Activated T-helper 1 cell treated with anti-CD3 and anti-CD28 coated beads, Interleukin-12 subunit alpha, Interleukin-12 subunit beta, Interleukin-2, Interleukin-4 antibody, amounts not matched to agents 30 ng/mL and 10 ng/mL and 1 ng/mL, durations not matched to agents 14 hours and 24 hours and 36 hours (primary cell): ENCODE results near the gene TCAF1. TPM values are rescaled to one million over a fixed set of nuclear protein-coding genes. Genes with fewer than 3 reads are reported as not detected.
A peak's percentile ranks its signal among the peaks of the same experiment; 100 is the strongest.

Experiments used
- DNase-seq: peaks from one replicate; pipeline ENCODE4 v3.0.0; 2021; ENCODE audit warnings: low spot score
- H3K27ac Mint-ChIP-seq: one replicate; pipeline ENCODE4 v1.8.0; 2021; ENCODE audit warnings: mild to moderate bottlenecking, mixed read lengths
- H3K27me3 Mint-ChIP-seq: one replicate; pipeline ENCODE4 v1.8.0; 2022; ENCODE audit warnings: mild to moderate bottlenecking, moderate library complexity, mixed read lengths; ENCODE audit not compliant: insufficient read depth
- H3K36me3 Mint-ChIP-seq: one replicate; pipeline ENCODE4 v1.8.0; 2021; ENCODE audit warnings: low read depth, mixed read lengths
- H3K4me1 Mint-ChIP-seq: one replicate; pipeline ENCODE4 v1.8.0; 2021; ENCODE audit warnings: low read depth, mixed read lengths
- H3K4me3 Mint-ChIP-seq: one replicate; pipeline ENCODE4 v1.8.0; 2021; ENCODE audit warnings: mild to moderate bottlenecking, moderate library complexity, mixed read lengths
- H3K9me3 Mint-ChIP-seq: one replicate; pipeline ENCODE4 v1.8.0; 2021; ENCODE audit warnings: mixed read lengths
- intact Hi-C: fragments of 100-400 bp; cut with micrococcal nuclease; formaldehyde crosslinking; loops from one replicate; pipeline ENCODE4 v1.15.1; 2024
- total RNA-seq: library from RNA; stranded (reverse); gene quantifications from 2 replicates; pipeline ENCODE4 v1.2.3, GENCODE V29; 2022

TCAF1 gene
- total RNA-seq, 1 donor from 2014 or later: 13.1 TPM

DNA sequence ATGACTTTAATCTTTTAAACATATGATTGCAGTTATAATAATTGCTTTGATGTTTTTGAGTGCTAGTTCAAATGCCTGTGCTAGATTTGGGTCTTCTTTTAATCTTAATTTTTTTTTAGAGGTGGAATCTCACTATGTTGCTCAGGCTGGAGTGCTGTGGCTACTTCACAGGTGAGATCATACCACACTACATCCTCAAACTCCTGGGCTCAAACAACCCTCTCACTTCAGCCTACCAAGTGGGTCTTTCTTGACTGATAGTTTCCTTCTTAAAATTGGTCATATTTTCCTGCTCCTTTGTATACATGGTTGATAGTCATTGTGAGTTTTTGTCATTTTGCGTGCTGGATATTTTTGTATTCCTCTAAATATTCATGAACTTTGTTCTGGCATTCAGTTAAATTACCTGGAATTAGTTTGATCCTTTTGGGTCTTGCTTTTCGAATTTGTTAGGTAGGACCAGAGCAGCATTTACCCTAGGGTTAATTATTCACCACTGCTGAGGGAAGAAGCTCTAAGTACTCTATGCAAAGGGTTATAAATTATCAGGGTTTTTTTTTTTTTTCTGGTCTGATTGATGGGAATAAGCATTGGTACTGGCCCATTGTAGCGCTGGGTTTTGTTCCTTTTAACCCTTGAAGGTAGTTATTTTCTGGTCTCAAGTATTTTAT lies 12.1 kb upstream of the TCAF1 start:
- DNase-seq: no peak
- Mint-ChIP-seq H3K27ac (no peak overlapping the region), H3K4me1 (peaks cover 11% of the 10 kb centered on the region), H3K36me3 (no peaks in the 10 kb centered on the region), H3K9me3 (no peaks in the 10 kb centered on the region), H3K27me3 (peaks cover 17% of the 10 kb centered on the region), H3K4me3 (no peak overlapping the region)
- intact Hi-C loops: no loop called here

DNA sequence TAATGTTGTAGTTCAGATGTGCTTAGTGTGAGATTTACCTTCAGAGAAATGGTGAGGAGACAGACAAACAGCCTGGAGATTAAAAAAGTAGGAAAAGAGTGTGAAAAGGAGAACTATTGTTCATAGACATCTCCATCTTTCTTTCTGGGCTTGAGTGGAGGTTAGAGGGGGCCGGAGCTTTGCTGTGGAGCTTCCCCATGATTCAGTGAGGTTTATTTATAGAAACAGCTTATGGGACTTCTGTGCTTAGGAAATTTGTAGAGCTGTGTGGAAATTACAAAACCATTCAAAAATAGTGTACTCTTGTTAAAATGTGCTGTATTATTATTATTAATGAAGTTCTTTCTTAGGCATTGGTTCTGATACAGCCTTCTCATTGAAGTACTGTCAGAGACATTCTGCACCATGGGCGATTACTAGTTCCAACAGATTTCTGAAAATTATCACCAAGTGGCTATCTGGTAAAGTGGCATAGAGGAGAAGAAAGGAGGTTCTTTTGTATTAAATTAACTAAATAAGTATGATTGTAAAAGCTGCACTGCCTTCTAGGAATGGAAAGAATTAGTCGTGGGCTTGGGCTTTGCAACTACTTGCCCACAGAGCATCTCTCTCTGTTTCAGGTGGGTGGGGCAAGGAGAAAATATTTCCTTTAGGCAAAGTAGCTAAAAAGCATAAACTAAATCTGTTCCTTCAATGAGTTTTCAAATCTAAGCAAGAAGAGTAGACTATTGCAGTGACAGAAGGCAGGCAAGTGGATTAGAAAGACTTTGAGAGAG lies 8.7 kb upstream of the TCAF1 start:
- H3K36me3 Mint-ChIP-seq: no peaks in the 10 kb centered on the region
- intact Hi-C loops: no loop called here
- peaks cover 11% of the 10 kb centered on the region for H3K4me1 Mint-ChIP-seq
- DNase-seq: no peak
- no peak overlapping the region for H3K4me3 Mint-ChIP-seq
- H3K27me3 Mint-ChIP-seq: peaks cover 10% of the 10 kb centered on the region
- no peak overlapping the region for H3K27ac Mint-ChIP-seq
- no peaks in the 10 kb centered on the region for H3K9me3 Mint-ChIP-seq

DNA sequence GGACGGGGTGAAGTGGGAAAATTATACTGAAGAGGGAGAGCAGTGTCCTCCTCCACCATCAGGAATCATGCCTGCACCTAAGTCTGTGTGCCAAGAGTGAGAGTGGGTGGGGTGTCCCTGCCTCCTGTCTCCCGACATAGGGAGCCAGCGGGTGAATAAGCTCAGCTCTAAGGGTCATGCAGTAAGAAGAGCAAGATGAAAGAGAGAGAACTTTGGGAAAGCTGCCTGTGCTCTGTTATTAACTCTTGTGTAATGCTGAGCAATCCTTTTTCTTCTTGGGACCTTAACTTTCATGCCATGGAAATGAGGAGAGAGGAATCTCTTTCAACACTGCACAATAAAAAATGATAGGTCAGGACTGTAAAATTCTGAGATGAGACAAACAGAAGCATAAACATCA lies 7.9 kb upstream of the TCAF1 start:
- no peak overlapping the region for H3K4me3 Mint-ChIP-seq
- H3K9me3 Mint-ChIP-seq: no peaks in the 10 kb centered on the region
- H3K27ac Mint-ChIP-seq: no peak overlapping the region
- H3K36me3 Mint-ChIP-seq: no peaks in the 10 kb centered on the region
- intact Hi-C loops: no loop called here
- DNase-seq: no peak
- H3K27me3 Mint-ChIP-seq: peaks cover 10% of the 10 kb centered on the region
- peaks cover 11% of the 10 kb centered on the region for H3K4me1 Mint-ChIP-seq

DNA sequence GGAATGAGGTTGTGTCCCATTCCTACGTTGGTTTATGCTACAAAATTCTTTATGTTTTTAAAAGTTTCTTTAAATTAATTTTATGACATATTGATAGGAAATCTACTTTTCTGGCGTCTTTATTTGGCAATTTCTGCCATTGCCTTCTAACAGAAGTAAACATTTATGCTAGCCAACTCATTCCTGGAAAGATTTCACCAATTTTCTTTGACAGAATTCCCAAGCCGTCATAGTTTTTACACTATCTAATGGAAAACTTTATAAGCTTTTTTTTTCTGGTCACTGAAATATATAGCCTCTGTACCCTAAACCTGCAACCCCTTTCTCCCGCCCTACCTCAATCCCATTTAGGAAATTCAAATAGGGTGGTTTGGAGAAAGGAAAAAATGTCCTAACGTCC lies 6.1 kb upstream of the TCAF1 start:
- H3K27ac Mint-ChIP-seq: no peak overlapping the region
- H3K4me1 Mint-ChIP-seq: peaks cover 11% of the 10 kb centered on the region
- H3K4me3 Mint-ChIP-seq: no peak overlapping the region
- no peaks in the 10 kb centered on the region for H3K9me3 Mint-ChIP-seq
- DNase-seq: no peak
- H3K36me3 Mint-ChIP-seq: no peaks in the 10 kb centered on the region
- intact Hi-C loops: no loop called here
- peaks cover 6% of the 10 kb centered on the region for H3K27me3 Mint-ChIP-seq

DNA sequence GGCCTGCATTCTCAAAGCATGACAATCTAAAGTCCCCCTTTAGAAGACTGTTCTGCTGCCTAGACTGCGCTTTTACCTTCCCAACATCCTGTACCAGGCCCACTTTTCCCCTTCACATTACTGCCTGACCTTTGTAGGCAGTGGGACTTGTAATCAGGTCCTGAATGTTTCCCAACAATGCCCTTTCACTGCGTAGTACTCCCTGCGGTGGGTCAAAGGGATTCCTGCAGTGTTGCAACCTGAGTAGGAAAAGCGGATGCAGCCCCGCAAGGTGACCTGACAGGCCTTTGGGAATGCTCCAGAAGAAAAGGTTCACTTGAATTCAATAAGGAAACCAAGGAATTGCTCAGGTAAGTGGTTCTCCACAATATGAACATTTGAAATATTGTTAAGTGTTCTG lies 4.9 kb upstream of the TCAF1 start:
- peaks cover 16% of the 10 kb centered on the region for H3K4me1 Mint-ChIP-seq
- no peak for DNase-seq

DNA sequence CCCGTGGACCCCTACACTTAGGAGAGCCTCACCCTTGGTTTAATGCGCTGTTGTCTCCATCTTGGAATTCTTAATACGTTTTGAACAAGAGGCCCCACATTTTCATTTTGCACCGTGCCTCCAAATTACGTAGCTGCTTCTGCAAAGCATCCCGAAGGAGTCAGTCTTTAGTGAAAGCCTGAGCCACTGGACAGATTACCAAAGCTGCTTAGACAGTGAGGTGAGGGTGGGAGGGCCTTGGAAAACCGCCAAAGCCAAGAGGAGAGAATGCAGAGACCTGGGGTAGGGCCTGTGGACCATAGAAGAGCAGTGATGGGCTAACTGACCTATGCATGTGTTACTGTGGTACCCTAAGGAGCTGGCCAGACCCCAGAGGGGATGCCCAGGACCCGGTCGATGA lies 4.2 kb upstream of the TCAF1 start:
- no peak for DNase-seq
- no peak overlapping the region for H3K27ac Mint-ChIP-seq
- intact Hi-C loops: no loop called here
- peaks cover 6% of the 10 kb centered on the region for H3K27me3 Mint-ChIP-seq
- no peaks in the 10 kb centered on the region for H3K9me3 Mint-ChIP-seq
- peaks cover 1% of the 10 kb centered on the region for H3K36me3 Mint-ChIP-seq
- H3K4me3 Mint-ChIP-seq: no peak overlapping the region
- H3K4me1 Mint-ChIP-seq: peaks cover 20% of the 10 kb centered on the region

More for the DNA sequence above, 4.9 kb upstream of the TCAF1 start:
- Mint-ChIP-seq H3K4me3 (no peak overlapping the region), H3K36me3 (peaks cover 1% of the 10 kb centered on the region), H3K27ac (no peak overlapping the region), H3K27me3 (peaks cover 6% of the 10 kb centered on the region), H3K9me3 (no peaks in the 10 kb centered on the region)
- intact Hi-C loops: no loop called here

DNA sequence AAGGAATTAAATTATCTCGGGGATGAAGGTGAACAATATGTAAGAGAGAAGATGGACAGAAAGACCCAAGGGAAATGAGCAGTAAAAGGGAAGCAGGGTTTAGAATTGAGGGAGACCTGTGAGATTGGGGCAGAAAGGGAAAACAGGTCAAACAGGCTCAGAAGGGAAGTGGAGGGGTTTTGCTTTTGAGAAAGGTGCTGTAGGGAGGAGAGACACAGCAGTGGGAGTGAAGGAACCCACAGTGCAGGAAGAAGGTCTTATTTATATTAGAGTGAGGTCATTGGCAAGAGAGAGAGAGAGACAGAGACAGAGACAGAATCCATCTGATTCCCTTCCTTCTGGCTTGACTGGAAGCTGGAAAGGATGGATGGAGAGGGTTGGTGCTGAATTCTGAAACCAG lies 3.5 kb upstream of the TCAF1 start:
- intact Hi-C loops: no loop called here
- Mint-ChIP-seq H3K4me1 (peaks cover 20% of the 10 kb centered on the region), H3K27me3 (peaks cover 6% of the 10 kb centered on the region), H3K27ac (no peak overlapping the region), H3K4me3 (no peak overlapping the region), H3K9me3 (no peaks in the 10 kb centered on the region), H3K36me3 (peaks cover 1% of the 10 kb centered on the region)
- DNase-seq: no peak

DNA sequence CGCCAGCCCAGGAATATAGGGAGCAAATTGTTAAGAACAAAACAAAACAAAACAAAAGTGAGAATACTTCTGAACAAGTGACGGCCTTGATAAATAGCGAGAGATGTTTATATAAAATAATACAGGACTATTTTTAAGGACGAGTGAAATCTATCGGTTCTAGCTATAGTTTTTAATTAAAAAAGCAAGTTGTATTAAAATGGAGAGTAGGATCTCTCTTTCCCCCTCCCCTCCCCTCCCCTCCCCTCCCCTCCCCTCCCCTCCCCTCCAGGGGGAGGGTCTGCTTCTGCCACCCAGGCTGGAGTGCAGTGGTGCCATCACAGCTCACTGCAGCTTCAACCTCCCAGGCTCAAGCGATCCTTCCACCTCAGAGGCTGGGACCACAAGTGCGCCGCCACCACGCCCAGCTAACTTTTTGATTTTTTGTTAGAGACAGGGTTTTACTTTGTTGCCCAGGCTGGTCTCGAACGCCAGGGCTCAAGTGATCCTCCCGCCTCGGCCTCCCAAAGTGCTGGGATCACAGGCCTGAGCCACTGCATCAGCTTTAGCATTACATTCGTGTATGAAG lies 440 bp upstream of the TCAF1 start:
- Mint-ChIP-seq H3K27me3 (no peaks in the 10 kb centered on the region), H3K9me3 (no peaks in the 10 kb centered on the region), H3K27ac (peak overlapping the region; percentile 82), H3K36me3 (peaks cover 1% of the 10 kb centered on the region), H3K4me3 (peak overlapping the region; percentile 88), H3K4me1 (peaks cover 26% of the 10 kb centered on the region)
- DNase-seq: no peak
- intact Hi-C loops: loop anchor here (5.0 kb wide), 2 partner anchors 615 to 920 kb away; partner anchors contain the start of gene CASP2

DNA sequence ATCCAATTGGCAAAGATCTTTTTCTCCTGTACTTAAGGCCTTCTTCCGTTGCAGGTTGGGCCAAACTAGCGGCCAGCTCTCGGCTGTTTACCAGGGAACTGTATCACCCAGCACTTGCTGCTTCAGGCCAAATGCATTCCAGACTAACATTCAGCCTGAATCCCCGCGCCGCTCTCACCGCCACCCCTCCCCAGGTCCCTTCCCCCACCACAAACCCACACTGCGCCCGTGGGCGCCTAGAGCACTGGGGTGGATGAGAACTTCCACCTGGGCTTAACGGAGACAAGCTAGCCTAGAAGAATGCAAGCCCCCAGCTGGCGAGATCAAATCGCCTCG lies 676 bp downstream of the TCAF1 start:
- Mint-ChIP-seq H3K4me1 (peaks cover 26% of the 10 kb centered on the region), H3K4me3 (peak overlapping the region; percentile 88), H3K9me3 (no peaks in the 10 kb centered on the region), H3K27me3 (no peaks in the 10 kb centered on the region), H3K27ac (peak overlapping the region; percentile 88), H3K36me3 (peaks cover 1% of the 10 kb centered on the region)
- intact Hi-C loops: loop anchor here (1.0 to 5.0 kb wide), 7 partner anchors 8 to 921 kb away; partner anchors contain the start of genes CASP2 and ZYX
- DNase-seq: no peak

DNA sequence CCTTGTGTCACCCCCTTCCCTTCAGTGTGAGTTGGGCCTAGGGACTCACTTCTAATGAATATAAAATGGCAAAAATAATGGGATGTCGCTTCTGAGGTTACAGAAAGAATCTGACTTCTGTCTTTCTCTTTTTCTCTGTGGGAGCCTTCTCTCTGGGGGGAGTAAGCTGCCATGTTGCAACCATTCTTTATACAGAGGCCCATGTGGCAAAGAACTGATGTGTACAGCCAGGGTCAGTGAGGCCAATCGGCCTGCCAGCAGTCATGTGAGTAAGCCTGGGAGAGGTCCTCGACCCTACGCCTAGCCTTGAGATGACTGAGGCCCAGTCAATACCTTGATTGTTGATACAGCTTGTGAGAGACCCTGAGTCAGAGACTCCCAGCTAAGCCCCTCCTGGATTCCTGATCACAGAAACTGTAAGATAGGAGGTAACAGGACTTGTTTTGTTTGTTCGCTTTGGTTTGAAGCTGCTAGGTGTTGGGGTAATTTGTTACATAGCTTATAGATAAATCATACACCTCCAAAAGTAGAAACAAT lies 1.7 kb downstream of the TCAF1 start:
- intact Hi-C loops: loop anchor here (2.0 to 5.0 kb wide), 4 partner anchors 127 to 922 kb away; partner anchors contain the start of genes CASP2 and ZYX
- Mint-ChIP-seq H3K9me3 (no peaks in the 10 kb centered on the region), H3K27ac (peak overlapping the region; percentile 32), H3K4me1 (peaks cover 26% of the 10 kb centered on the region), H3K27me3 (no peaks in the 10 kb centered on the region), H3K4me3 (peak overlapping the region; percentile 88), H3K36me3 (peaks cover 1% of the 10 kb centered on the region)
- no peak for DNase-seq

DNA sequence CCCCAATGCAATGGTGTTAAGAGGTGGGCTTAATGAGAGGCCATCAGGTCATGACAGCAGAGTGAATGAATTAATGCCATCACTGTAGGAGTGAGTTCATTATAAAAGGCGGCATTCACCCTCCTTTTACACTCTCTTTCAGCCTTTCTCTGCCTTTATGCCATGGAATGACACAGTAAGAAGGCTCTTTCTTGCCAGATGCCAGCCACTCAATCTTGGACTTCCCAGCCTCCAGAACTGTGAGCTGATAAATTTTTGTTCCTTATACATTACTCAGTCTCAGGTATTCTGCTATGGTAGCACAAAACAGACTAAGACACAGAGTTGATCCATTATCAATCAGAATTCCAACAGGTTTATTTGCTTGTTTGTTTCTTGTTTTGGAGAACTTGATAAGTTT lies 3.2 kb downstream of the TCAF1 start:
- H3K27ac Mint-ChIP-seq: no peak overlapping the region
- H3K4me3 Mint-ChIP-seq: no peak overlapping the region
- no peak for DNase-seq
- peaks cover 1% of the 10 kb centered on the region for H3K36me3 Mint-ChIP-seq
- H3K4me1 Mint-ChIP-seq: peaks cover 26% of the 10 kb centered on the region
- H3K9me3 Mint-ChIP-seq: no peaks in the 10 kb centered on the region
- no peaks in the 10 kb centered on the region for H3K27me3 Mint-ChIP-seq
- intact Hi-C loops: no loop called here

DNA sequence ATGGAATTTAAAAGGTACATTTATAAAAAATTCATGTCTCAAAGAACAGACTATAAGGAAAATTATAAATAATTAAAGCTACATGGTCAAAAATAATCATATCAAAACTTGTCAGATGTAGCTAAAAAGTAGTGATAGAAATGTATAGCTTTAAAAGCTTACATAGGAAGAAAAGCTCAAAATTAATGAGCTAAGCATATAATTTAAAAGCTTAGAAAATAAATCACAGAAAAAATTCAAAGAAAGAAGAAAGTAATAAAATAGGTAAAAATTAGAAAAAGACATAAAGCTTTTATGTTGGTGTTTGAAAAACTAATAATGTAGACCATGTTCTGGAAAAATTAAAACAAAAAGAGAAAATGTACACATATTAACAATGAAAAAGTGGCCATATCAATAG lies 5.3 kb downstream of the TCAF1 start:
- Mint-ChIP-seq H3K9me3 (no peaks in the 10 kb centered on the region), H3K27me3 (no peaks in the 10 kb centered on the region), H3K36me3 (no peaks in the 10 kb centered on the region), H3K27ac (no peak overlapping the region), H3K4me3 (no peak overlapping the region), H3K4me1 (peaks cover 30% of the 10 kb centered on the region)
- intact Hi-C loops: no loop called here
- DNase-seq: no peak
